HG03460 (cell line): ENCODE data around the gene COL9A2.

Experiments
- ATAC-seq: cut with Tn5 transposase; IDR thresholded peaks from one replicate; pipeline ENCODE4 v1.9.1; 2021; ENCODE audit not compliant: unreplicated experiment

COL9A2 gene

DNA sequence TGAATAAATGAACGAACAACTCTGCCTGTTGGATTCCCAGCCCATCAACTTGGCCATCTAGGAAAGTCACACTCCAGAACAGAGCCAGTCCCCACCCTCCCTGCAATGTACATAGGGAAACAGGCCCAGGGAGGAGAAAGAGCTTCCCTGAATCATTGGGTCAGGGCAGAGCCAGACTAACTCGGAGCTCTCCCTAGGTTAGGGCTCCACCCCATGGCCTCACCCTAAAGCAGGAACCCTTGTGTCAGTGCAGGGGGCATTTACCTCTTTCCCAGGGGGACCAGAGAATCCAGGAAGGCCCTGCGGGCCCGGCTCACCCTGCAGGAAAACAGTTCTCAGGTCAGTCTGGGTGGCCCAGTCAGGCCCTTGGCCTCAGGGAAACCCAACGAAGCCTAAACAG, 11.6 kb downstream of the COL9A2 start:
- ATAC-seq, result no peak

DNA sequence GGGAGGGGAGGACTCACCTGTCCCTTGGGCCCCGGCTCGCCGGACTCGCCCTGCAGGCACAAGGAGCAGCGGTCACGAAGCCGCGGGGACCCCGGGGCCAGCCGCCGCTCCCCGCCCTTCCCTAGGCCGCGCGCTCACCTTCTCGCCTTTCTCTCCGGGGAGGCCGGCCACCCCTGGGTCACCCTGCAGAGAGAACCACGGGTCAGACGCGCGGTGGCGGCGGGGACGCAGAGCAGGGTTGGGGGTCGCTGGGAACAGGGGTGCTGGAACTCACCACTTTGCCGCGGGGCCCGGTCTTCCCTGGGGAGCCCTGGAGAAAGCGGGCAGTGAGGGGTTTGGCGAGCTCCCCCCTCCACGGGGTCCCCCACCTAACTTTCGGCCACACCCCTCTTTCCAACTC, 13.3 kb downstream of the COL9A2 start:
- no peak for ATAC-seq

DNA sequence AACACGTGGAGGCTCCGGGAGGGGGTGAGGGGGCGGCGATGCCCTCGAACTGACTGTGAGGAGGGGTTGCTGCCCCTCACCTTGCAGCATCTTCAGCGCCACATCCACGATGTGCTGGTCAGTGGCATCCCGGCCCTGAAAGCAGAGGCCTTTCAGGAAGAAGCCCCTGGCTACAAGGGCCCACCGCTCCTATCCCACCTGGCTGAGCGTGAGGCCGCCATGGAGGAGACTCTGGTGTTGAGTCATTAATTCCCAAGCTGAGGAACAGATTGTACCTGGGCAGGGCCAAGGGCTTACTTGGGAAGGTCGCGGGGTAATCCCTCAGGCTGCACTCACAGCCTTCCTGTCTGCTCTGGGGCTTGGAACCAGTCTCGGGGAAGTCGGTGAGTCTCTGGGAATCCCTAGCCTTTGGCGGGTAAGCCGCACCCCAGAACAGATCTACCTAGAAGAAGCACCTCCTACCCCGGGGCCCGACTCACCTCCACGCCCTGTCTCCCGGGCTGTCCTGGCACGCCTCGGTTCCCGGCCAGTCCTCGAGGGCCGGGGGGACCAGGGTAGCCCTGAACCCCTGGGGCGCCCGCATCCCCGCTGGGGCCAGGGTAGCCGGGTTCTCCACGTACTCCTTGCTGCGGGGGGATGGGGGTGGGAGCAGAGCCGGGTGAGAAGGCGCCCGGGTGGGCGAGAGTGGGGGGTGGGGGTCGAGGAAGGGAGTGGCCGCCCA, 13.9 kb downstream of the COL9A2 start:
- no peak for ATAC-seq

DNA sequence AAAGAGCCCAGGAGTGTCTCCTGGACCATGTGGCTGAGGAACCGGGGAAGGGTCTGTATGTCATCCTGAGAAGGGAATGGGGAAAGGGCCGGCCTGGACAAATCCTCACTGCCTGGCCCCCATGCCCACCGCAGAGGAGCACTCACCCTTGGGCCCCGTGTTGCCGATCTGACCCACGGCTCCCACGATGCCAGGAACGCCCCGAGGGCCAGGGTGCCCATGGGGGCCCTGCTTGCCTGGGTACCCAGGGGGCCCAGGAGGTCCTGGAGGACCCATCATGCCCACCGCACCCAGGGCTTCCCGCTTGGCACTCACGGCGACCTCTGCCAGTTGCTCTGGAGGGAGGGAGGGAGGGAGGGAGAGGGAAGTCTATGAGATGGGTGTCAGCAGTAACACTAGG, 14.6 kb downstream of the COL9A2 start:
- no peak for ATAC-seq

DNA sequence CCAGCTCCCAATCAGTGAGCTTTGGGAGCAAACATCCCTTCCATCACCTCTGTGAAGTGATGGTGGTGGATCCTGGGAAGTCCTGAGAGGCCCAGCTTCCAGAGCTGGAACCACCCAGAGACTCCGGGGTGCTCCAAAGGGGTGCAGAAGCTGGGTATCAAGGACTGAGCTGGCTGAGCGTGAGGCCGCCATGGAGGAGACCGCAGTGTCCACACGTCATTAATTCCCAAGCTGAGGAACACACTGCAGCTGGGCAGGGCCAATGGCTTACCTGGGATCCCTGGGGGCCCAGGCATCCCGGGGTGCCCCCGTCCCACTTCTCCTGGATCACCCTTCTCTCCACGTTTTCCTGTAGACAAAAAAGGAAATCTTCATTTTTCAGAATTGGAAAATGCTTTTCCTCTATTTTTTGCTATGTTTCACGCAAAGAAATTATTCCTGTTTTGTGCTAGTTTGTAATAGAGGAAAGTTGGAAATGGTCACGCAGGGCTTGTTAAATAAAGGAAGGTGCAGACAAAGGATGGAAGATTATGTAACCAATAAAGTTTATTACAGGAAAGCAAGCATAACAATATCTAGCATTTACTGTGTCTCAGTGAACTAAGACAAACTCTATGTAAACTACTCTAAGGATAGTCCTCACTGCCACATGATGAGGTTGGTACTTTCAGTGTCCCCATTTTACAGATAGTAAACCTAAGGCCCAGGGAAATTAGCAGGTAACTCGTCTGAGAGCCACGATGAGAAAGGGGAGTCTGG, 15.4 kb downstream of the COL9A2 start:
- ATAC-seq, result no peak

DNA sequence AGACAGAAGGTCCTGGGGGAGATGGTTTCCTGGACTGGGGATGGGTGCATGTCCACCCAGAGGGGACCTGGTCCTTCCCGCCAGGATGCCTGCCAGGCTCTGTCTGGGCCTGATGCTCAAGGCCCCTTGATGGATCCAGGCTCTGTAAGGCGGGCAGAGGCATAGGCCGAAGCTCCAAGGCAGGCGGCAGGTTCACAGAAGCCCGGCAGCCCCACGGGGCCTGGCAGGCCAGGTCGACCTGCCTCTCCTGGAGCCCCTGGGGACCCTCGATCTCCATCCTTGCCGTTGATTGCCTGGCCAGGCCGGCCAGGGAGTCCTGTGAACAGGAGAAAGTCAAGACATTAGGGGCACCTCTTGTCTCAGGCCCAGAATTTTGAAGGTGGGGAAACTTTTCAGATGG, 16.0 kb downstream of the COL9A2 start:
- ATAC-seq, result no peak

DNA sequence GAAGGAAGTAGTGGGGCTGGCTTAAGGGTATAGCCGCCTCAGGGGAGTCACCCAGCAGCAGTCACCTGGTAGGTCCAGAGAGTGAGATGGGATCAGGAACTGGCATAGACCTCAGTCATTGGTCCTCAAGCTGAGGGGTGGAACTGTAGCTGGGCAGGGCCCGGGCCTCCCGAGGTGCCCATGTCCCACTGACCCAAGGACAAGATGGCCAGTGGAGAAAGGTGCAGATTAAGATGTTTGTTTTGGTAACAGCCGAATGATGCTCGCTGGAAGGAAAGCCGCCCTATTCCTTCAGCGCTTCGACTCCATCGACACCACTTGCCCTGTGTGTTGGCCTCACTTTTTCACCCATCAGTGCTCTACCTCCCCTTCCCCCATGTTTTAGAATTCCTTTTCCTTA, 16.4 kb downstream of the COL9A2 start:
- no peak for ATAC-seq

DNA sequence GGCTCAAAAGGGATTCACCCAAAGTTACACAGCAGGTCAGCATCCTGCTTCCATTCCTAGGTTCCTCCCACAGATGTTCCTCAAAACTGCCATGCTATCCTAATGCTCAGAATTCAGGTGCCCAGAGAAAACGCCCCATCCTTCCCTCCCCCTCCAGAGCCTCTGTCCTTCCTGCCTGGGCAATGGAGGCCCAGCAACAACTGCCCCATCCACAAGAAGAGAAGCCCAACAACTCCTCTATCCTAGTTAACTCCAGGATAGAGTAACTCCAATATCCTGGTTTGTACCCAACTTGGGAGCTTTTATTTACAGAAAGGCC, 16.9 kb downstream of the COL9A2 start:
- ATAC-seq, result no peak

DNA sequence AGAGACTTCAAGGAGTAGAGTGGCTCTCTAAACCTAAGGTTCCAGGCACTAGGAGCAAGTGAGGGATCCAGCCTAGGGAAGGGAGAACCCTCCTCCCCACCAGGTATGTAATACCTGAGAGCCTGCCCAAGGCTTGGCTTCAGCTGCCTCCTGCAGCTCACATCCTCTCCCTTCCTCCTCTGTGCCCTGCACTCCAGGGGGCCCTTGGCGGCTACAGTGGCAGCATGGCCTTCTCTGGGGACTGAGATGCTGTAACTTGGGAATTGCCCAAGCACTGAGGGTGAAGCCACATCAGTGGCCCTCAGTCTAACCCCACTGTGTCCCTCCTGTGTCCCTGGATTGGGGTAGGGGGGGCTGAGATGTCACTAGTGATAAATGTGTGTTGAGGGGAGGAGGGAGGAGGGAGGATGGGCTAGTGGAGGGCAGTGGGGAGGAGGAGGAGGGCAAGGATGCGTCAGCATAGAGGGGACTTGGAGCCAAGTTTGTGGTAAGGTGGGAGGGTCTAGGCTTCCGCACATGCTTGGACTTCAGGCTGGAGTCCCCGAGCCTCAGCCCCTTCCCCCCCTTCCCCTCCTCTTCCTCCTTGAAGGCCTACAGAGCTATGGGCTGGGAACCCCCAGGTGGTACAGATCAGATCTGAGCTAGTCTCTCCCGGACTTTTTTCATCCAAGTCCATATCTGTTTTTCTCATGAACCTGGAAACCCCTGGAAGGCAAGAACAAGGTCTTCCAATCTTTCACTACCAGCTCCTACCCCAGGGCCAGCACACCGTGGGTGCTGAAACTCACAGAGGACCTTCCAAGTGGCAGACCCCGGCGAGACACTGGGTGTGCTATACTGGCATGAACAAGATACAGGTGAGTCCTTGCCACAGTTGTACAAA, 17.5 kb downstream of the COL9A2 start:
- no peak for ATAC-seq

DNA sequence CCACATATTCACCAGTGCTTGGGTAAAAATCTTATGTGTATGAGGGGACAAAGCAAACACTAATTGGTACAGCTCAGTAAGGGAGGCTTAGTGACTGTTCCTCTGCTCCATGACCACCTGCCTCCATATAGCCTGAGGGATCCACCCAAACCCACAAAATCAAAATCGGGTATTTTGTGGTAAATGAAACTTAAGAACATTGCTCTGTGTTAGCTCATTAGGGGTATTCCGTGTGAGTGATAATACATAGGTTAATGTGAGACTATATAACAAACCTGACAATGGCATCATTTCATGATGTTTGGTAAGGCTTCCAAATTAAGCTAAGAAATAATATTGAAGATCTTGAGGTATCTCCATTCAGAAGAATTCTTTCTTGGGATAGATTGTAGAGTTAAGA, 25.8 kb downstream of the COL9A2 start:
- ATAC-seq, result no peak

DNA sequence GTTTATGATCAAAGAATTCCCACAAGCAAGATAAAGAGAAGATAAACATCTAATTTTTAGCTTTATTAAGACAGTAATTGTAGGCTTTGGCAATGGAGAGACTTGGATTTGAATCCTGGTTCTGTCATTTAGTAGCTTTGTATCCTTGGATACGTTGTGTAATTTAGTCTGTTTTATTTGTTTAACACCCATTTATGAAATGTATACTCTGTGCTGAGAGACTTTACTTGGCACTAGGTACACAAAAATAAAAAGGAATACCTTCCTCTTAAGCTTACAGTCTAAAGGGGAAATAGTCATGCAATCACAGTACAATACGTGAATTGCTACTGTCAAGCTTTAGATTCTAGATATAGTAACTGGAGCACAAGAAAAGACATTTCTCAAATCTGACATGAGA, 35.2 kb downstream of the COL9A2 start:
- ATAC-seq, result no peak

DNA sequence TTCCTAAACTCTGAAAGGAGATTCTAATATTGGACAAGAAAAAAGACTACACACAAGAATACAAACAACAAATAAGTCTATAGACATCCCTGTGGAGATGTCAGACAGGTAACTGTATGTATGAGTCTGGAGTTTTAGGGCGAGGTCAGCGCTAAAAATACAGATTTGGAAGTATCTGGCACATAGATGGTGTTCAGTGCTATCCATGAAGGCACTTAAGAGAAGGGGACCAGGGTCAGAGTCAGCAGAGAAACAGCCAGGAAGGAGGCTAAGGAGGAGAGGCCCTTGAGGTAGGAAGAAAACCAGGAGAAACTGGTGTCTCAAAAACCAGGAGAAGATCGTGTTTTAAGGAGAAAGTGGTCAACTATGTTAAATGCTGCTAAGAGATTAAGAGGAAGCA, 41.0 kb downstream of the COL9A2 start:
- ATAC-seq, result no peak

DNA sequence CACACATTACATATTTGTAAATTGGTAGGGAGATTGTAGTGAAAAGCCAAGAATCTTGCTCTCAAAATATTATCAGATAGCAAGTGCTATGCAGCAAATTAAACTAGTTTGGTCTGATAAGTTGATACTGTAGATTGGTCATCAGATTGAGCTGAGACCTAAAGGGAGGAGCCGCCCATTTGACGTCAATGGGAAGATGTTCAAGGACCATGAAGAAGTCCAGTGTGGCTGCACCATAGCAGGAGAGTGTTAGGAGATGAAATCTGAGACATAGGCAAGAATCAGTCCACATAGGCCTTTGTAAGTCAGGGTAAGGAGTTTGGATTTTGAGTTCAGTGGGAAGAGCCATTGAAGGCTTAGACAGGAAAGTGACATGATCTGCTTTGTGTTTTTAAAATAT, 42.8 kb downstream of the COL9A2 start:
- no peak for ATAC-seq

DNA sequence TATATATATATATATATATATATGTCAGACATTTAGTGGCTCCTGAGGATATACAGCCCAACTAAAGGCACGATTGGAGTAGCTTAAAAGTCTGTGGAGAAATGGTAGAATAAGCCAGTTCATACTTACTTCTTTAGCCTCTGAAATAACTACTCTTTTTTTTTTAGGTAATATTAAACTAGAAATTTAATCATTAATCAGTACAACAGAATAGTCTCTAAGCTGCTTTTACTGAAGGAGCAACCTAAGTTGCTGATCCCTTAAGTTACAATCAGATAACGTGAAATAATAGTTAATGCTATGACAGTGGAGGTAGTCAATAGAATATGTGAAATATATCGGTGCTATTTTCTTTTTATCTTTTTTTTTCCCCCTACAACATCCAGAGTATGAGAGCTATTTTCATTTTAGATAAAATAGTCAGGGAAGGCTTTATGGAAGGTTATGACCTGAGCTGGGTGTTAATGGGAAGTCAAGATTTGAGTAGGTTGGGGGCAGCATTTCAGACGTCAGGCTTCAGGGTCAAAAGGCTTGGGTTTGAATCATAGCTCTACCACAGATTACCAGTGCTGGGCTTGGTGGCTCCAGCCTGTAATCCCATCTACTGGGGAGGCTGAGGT, 43.4 kb downstream of the COL9A2 start:
- no peak for ATAC-seq

DNA sequence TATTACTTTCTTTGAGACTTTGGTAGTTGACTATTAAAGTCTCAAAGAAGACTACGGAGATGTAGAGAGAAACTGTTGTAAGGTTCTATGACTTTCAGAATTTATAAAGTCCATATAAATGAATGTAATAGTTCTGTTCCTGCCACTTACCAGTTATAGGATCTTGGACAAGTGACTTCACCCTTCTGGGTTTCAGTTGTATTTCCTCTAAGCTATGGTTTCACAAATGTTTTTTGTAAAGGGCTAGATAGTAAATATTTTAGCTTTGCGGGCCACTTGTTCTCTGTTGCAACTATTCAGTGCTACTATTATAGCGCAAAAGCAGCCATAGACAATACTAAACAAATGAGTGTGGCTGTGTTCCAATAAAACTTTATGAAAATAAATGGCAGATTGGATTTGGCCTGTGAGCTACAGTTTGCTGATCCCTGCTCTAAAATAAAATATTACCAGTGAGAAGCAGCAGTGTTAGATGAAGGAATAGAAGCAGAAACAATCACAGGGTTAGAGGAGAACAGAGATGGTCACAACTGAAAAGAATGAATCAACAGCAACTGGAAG, 44.4 kb downstream of the COL9A2 start:
- no peak for ATAC-seq

DNA sequence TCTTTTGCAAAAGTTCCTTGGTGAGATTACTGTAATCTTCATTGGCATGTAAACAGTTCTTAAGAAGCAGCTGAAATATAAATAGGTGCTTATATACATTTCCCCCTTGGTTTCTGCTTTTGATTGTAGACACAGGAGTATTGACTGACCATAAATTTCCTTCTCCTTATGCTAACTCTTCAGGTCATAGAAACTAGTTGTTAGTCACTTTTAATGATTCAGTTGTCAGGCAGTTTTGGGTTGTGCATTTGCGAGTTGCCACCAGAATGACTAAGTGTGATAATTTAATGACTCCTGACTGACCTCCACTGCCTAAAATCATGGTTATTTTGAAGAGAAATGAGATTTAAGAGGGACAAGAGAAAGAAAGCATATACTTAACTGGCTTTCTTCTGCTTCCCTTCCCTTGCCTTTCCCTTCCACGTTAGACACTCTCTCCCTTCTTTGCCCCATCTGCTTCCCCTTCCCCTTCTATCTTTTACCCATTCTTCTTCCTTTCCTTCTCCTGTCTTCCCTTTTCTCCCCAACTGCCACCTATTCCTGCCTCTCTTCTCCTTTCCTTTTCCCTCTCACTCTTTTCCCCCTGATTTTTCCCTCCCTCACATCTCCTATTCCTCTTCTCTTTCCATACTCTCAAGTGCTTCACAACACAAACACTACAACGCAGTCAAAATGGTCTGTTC, 46.8 kb downstream of the COL9A2 start:
- no peak for ATAC-seq

DNA sequence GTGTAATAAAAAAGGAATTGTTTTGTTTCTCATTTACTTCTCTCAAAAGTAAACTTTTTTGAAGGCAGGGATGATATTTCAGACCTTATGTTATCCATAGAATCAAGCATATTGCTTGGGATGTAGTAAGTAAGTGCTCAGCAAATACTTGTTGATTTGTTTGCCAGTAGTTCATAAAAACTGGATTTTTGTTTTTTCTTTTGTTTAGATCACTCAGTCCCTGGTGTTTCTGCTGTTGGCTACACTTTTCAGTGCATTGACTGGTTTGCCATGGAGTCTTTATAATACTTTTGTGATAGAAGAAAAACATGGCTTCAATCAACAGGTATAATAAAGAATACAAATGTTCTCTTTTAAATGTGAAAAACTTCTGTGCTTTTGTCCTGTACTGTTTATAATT, 48.9 kb downstream of the COL9A2 start:
- ATAC-seq, result no peak

DNA sequence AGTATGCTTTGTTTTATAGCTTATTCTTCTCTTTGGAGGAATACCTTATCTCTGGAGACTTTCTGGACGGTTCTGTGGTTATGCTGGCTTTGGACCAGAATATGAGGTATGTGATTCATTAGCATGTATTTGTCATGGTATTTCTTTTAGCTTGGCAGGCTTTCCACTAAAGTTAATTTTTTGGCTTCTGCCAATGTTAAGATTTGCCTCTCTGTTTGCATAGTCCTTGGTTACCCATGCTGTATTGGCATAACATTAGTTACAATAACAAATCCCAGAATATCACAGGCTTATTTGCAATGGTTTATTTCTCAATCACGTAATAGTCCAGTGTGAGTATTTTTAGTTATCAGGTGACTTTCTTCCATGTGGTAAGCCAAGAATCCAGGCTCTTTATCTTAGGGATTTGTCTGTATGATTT, 49.3 kb downstream of the COL9A2 start:
- ATAC-seq, result no peak

DNA sequence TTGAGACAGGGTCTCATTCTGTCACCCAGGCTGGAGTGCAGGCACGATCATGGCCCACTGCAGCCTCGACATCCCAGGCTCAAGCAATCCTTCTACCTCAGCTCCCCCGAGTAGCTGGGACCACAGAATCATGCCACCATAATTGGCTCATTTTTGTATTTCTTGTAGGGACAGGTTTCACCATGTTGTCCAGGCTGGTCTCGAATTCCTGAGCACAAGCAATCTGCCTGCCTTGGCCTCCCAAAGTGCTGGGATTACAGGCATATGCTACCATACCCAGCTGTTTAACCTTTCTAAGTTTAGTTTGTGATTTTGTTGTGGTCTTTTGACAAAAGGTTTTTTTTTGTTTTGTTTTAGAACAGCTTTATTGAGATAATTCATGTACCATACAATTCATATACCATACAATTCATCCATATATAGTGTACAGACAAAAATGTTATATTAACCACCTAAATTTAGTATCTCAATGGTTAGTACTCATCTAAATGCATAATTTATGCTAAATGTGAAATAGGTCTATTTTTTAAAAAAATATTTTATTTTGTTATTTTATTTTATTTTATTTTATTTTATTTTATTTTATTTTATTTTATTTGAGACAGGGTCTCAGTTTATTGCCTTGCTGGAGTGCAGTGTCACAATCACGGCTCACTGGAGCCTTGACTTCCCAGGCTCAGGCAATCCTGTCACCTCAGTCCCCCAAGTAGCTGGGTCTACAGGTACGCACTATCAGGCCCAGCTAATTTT, 50.1 kb downstream of the COL9A2 start:
- ATAC-seq, result no peak

DNA sequence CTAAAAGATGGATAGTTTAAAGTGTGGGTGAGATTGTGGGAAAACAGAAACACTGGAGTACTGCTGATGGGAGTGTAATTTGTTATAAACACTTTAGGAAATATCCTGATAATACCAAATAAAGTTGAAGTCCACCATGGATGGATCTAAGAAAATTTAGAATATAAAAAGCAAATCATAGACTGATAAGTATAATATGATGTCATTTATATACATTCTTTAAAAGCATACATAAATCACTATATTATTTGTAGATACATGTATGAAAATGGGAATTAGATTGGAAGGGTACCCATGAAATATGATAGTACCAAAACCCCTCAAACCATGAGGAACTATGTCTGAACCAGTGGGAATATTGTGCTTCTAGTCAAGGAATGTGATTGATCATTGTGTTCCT, 51.2 kb downstream of the COL9A2 start:
- no peak for ATAC-seq
